Glutamatergic neuron (in vitro differentiated cells): ENCODE measurements around the gene ABLIM1. TPM values are rescaled to one million over a fixed set of nuclear protein-coding genes. Genes with fewer than 3 reads are reported as not detected.
A peak's percentile ranks its signal among the peaks of the same experiment; 100 is the strongest.

Experiments used
- DNase-seq: peaks from one replicate; pipeline ENCODE4 v3.0.0; 2022
- H3K27ac Mint-ChIP-seq: one replicate; pipeline ENCODE4 v1.8.0; 2020; ENCODE audit warnings: mild to moderate bottlenecking, mixed read lengths, inconsistent platforms; ENCODE audit not compliant: unreplicated experiment
- H3K27me3 Mint-ChIP-seq: one replicate; pipeline ENCODE4 v1.8.0; 2020; ENCODE audit warnings: mild to moderate bottlenecking, moderate library complexity, mixed read lengths, inconsistent platforms; ENCODE audit not compliant: unreplicated experiment
- H3K36me3 Mint-ChIP-seq: one replicate; pipeline ENCODE4 v1.8.0; 2020; ENCODE audit warnings: mild to moderate bottlenecking, mixed read lengths, inconsistent platforms; ENCODE audit not compliant: unreplicated experiment
- H3K4me1 Mint-ChIP-seq: one replicate; pipeline ENCODE4 v1.8.0; 2020; ENCODE audit warnings: mild to moderate bottlenecking, low read depth, mixed read lengths, inconsistent platforms; ENCODE audit not compliant: unreplicated experiment
- H3K4me3 Mint-ChIP-seq: one replicate; pipeline ENCODE4 v1.8.0; 2020; ENCODE audit warnings: mild to moderate bottlenecking, mixed read lengths, inconsistent platforms; ENCODE audit not compliant: unreplicated experiment
- H3K9me3 Mint-ChIP-seq: one replicate; pipeline ENCODE4 v1.8.0; 2020; ENCODE audit warnings: mild to moderate bottlenecking, moderate library complexity, mixed read lengths, inconsistent platforms; ENCODE audit not compliant: unreplicated experiment
- CTCF ChIP-seq: fragments of 200-600 bp; sonication (generic); IDR thresholded peaks from one replicate; pipeline ENCODE4 v1.5.0; 2021; ENCODE audit not compliant: partially characterized antibody, unreplicated experiment
- total RNA-seq: library from RNA; stranded (reverse); fragmentation: NEBNext Ultra II Directional; extraction: Animal tissue kit (Norgen Biotek cat#: 25700); gene quantifications from one replicate; pipeline ENCODE4 v1.2.1, GENCODE V29; 2021; ENCODE audit not compliant: unreplicated experiment

Gene ABLIM1
- total RNA-seq, 1 donor from 2014 or later: 25.7 TPM

DNA sequence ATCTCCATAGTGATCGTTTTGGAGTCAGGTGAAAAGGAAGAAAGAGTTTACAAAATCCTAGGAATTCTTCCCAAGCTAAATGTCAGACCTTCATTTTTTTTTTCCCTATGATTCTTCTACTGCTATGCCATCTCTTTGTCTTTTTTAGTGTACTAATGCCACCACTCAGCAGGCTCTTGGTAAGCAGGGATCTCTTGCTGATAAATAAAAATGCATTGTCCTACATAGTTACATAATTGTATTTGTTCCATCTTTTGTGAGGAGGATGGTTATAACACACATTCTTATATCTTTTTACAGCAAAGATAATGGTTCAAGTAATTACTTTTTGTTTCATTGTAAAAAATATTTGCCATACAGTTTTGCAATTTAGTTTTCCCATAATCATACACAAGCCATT is 217.0 kb downstream of the ABLIM1 start:
- no peaks in the 10 kb centered on the region for H3K36me3 Mint-ChIP-seq
- H3K4me3 Mint-ChIP-seq: no peak overlapping the region
- DNase-seq: no peak
- no peaks in the 10 kb centered on the region for H3K4me1 Mint-ChIP-seq
- no peaks in the 10 kb centered on the region for H3K9me3 Mint-ChIP-seq
- no peak for TF ChIP-seq CTCF
- H3K27me3 Mint-ChIP-seq: peaks cover 3% of the 10 kb centered on the region
- H3K27ac Mint-ChIP-seq: no peak overlapping the region

DNA sequence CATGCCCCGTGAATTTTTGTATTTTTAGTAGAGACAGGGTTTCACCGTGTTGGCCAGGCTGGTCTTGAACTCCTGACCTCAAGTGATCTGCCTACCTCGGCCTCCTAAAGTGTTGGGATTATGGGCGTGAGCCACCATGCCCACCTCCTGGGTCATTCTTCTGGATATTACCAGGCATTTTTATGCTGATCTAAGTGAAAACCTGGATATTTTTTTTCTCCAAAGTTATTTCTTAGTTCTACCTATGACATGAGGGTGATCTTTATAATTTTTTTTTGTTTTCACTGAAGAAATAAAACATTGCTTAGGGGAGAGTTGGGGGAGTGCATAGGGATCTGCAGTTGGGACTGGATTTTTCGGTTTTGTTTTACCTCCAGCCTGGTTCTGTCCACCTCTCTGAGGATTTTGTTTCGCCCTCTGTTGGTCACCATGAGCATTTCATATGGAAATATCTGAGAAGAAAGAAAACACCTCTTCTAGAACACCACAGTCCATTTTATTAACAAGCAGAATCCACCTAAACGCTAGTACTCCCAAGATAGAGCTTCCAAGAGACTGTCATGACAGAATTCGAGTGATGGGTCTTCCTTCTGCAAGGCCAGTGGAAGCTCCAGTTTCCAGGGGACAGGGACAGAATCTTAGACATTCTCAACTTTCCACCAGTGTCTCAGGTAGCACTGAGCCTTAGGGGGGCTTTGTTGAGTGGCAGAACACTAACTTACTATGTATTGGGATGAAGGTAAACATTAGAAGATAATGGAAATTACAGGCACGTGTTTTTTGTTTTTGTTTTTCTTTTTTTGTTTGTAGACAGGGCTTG is 220.4 kb downstream of the ABLIM1 start:
- Mint-ChIP-seq H3K36me3 (no peaks in the 10 kb centered on the region), H3K4me1 (no peaks in the 10 kb centered on the region), H3K4me3 (no peak overlapping the region), H3K27me3 (peaks cover 3% of the 10 kb centered on the region), H3K9me3 (no peaks in the 10 kb centered on the region), H3K27ac (no peak overlapping the region)
- no peak for DNase-seq
- TF ChIP-seq CTCF: peak; percentile 71

DNA sequence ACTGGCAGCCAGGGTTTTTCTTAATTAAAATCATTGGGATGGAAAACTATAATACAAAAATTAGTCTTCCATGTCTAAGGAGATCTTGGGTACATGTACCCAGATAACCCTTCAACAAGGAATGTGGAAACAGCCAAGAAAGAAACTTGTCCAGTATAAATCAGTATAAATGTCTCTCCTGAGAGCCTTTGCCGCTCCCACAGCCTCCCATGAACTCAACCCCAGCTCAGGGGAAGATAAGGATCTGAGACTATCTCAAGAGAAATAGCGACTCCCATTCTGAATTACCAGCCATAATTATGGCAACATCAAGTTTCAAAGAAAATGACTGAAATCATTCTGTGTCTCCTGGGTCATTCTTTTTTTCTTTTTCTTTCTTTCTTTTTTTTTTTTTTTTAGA is 221.1 kb downstream of the ABLIM1 start:
- Mint-ChIP-seq H3K27ac (no peak overlapping the region), H3K4me1 (no peaks in the 10 kb centered on the region), H3K36me3 (no peaks in the 10 kb centered on the region), H3K9me3 (no peaks in the 10 kb centered on the region), H3K27me3 (peaks cover 3% of the 10 kb centered on the region), H3K4me3 (no peak overlapping the region)
- no peak for DNase-seq
- no peak for TF ChIP-seq CTCF

DNA sequence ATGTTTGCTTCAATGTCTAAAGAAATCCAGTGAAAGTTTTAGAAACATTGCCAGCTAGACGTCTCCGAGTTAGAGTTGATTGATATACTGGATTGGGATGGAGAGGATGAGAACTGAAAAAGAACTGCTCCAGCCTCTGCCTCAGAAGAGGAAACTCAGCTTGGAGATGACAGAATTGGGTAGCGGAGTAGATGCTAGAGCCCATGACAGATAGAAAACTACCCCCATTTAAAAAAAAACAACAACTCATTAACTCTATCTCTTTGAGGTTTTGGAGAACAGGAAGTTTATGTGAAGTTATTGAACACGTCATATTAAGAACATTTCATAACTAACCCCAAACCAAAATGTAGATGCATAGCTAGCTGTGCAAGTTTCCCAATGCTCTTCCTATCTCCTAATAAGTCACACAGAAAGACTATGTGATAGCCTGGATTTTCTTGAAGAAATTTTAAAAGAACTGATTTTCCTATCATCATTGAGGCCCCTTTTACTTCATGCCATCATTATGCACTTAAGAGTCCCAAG is 225.4 kb downstream of the ABLIM1 start:
- H3K36me3 Mint-ChIP-seq: no peaks in the 10 kb centered on the region
- DNase-seq: no peak

More for the DNA sequence above, 225.4 kb downstream of the ABLIM1 start:
- Mint-ChIP-seq H3K27me3 (no peaks in the 10 kb centered on the region), H3K27ac (no peak overlapping the region), H3K4me1 (no peaks in the 10 kb centered on the region), H3K9me3 (no peaks in the 10 kb centered on the region), H3K4me3 (no peak overlapping the region)
- TF ChIP-seq CTCF: no peak
